Uterus (tissue), 4 donors: ENCODE results near the gene TMEM50A. TPM values are rescaled to one million over a fixed set of nuclear protein-coding genes. Genes with fewer than 3 reads are reported as not detected.
"Not testable (repeated sequence)": the region's sequence is repeated elsewhere in the genome, so short reads cannot be mapped to it uniquely, and the experiment has no call there.

Source experiments
- DNase-seq, 2 donors: peaks; one replicate each; pipeline ENCODE4 v3.0.0-alpha.2; 2019 to 2020
- H3K27ac ChIP-seq, 2 donors: fragments of 200-600 bp; sonication (generic); 1 replicate in 1 of 2; 2 replicates in 1 of 2; pipeline ENCODE4 v1.5.1; 2016 to 2018
- H3K27me3 ChIP-seq, 2 donors: fragments of 200-600 bp; sonication (generic); one replicate each; pipeline ENCODE4 v1.5.1; 2018 to 2019; ENCODE audit warnings: control low read depth in 1 of 2
- H3K36me3 ChIP-seq, 2 donors: fragments of 200-600 bp; sonication (generic); one replicate each; pipeline ENCODE4 v1.5.1; 2019; ENCODE audit warnings: control low read depth in 1 of 2
- H3K4me1 ChIP-seq, 2 donors: fragments of 200-600 bp; sonication (generic); one replicate each; pipeline ENCODE4 v1.5.1; 2018 to 2019; ENCODE audit warnings: control low read depth in 1 of 2
- H3K4me3 ChIP-seq, 2 donors: fragments of 200-600 bp; sonication (generic); 1 replicate in 1 of 2; 2 replicates in 1 of 2; pipeline ENCODE4 v1.5.1; 2018 to 2019; ENCODE audit warnings: mild to moderate bottlenecking in 1 of 2
- H3K9me3 ChIP-seq, 2 donors: fragments of 200-600 bp; sonication (generic); one replicate each; pipeline ENCODE4 v1.5.1; 2019; ENCODE audit warnings: control low read depth in 1 of 2
- CTCF ChIP-seq, 4 experiments: fragments of 200-600 bp in 2 of 4; fragments of 450-650 bp in 2 of 4; sonication (generic) in 2 of 4; IDR thresholded peaks; one replicate each; pipeline ENCODE4 v1.5.1; 2016 to 2019; ENCODE audit warnings: antibody characterized with exemption in 4 of 4, mild to moderate bottlenecking in 2 of 4, moderate library complexity in 1 of 4
- POLR2A ChIP-seq, 2 donors: fragments of 450-650 bp; IDR thresholded peaks; one replicate each; pipeline ENCODE4 v1.6.1; 2016; ENCODE audit warnings: antibody characterized with exemption in 2 of 2, mild to moderate bottlenecking in 1 of 2, moderate library complexity in 1 of 2
- intact Hi-C: fragments of 100-400 bp; cut with DNase I; formaldehyde crosslinking; loops from one replicate; pipeline ENCODE4 v1.15.1; 2023; ENCODE audit warnings: low total_unique reads
- total RNA-seq, 4 donors: library from RNA; depleted of rRNA in 3 of 4; stranded (reverse); fragments of >200 nt in 3 of 4; gene quantifications; one replicate each; pipeline versions ENCODE4 v1.1.0 to v1.2.4, GENCODE V29; 2014 to 2023
- donor health status: DM: yes; HTN: yes; CAD: no.

TMEM50A gene
- total RNA-seq, 4 donors from 2014 or later, result 15.6 to 92.4 (median 66.7) TPM

GRCh38 chr1:25355841-25356395 is 17.8 kb downstream of the TMEM50A start:
- no peaks in the 10 kb centered on the region for H3K9me3 ChIP-seq
- H3K27ac ChIP-seq, result no peak overlapping the region
- DNase-seq, result no peak
- no peaks in the 10 kb centered on the region for H3K36me3 ChIP-seq
- H3K4me1 ChIP-seq, result no peaks in the 10 kb centered on the region
- intact Hi-C loops, result no loop called here
- TF ChIP-seq POLR2A (IDR thresholded peaks at IDR 0.05), result no peak
- no peak overlapping the region for H3K4me3 ChIP-seq
- no peaks in the 10 kb centered on the region for H3K27me3 ChIP-seq

- Histone ChIP-seq H3K4me3 (no peak overlapping the region), H3K4me1 (no peaks in the 10 kb centered on the region), H3K9me3 (no peaks in the 10 kb centered on the region), H3K27ac (no peak overlapping the region), H3K27me3 (no peaks in the 10 kb centered on the region), H3K36me3 (no peaks in the 10 kb centered on the region)
- TF ChIP-seq POLR2A (IDR thresholded peaks at IDR 0.05) (no peak), CTCF (IDR thresholded peaks at IDR 0.05) (no peak)
- DNase-seq, result no peak
- intact Hi-C loops, result no loop called here
These were observed 18.3 kb downstream of the TMEM50A start for GRCh38 chr1:25356441-25356840.

- Histone ChIP-seq H3K36me3 (no peaks in the 10 kb centered on the region), H3K27ac (no peak overlapping the region), H3K4me1 (no peaks in the 10 kb centered on the region), H3K27me3 (no peaks in the 10 kb centered on the region), H3K4me3 (no peak overlapping the region), H3K9me3 (no peaks in the 10 kb centered on the region)
- DNase-seq, result no peak
- intact Hi-C loops, result no loop called here
- TF ChIP-seq POLR2A (IDR thresholded peaks at IDR 0.05) (no peak), CTCF (IDR thresholded peaks at IDR 0.05) (no peak)
These were observed 18.7 kb downstream of the TMEM50A start for GRCh38 chr1:25356848-25357247.

GRCh38 chr1:25360596-25361581 is 22.8 kb downstream of the TMEM50A start:
- no peak for TF ChIP-seq CTCF (IDR thresholded peaks at IDR 0.05)
- no peak for TF ChIP-seq POLR2A (IDR thresholded peaks at IDR 0.05)
- peak overlapping the region; percentile 37 to 66 for H3K27ac ChIP-seq
- H3K9me3 ChIP-seq, result no peaks in the 10 kb centered on the region
- intact Hi-C loops, result no loop called here
- no peaks in the 10 kb centered on the region for H3K27me3 ChIP-seq
- H3K4me3 ChIP-seq, result no peak overlapping the region
- H3K36me3 ChIP-seq, result no peaks in the 10 kb centered on the region
- DNase-seq, result no peak
- H3K4me1 ChIP-seq, result no peaks in the 10 kb centered on the region

- DNase-seq, result no peak
- Histone ChIP-seq H3K9me3 (no peaks in the 10 kb centered on the region), H3K4me3 (no peak overlapping the region), H3K27me3 (no peaks in the 10 kb centered on the region), H3K4me1 (no peaks in the 10 kb centered on the region), H3K27ac (peak overlapping the region; percentile 37 to 66), H3K36me3 (no peaks in the 10 kb centered on the region)
- intact Hi-C loops, result no loop called here
- no peak for TF ChIP-seq CTCF (IDR thresholded peaks at IDR 0.05)
- no peak for TF ChIP-seq POLR2A (IDR thresholded peaks at IDR 0.05)
These were observed 23.8 kb downstream of the TMEM50A start for GRCh38 chr1:25361901-25362300.

GRCh38 chr1:25362634-25363559 is 24.8 kb downstream of the TMEM50A start:
- H3K27ac ChIP-seq, H3K4me1 ChIP-seq, H3K27me3 ChIP-seq, intact Hi-C loops, H3K9me3 ChIP-seq, DNase-seq, H3K36me3 ChIP-seq, H3K4me3 ChIP-seq: not testable (repeated sequence)
